ENCODE results near the gene C10orf67.

The C10orf67 gene

GRCh38 chr10:23171232-23171876 lies 173.2 kb downstream of the C10orf67 start:
- peak; percentile 10 for DNase-seq
- Histone ChIP-seq H3K4me3 (ENCODE audit: low read depth in 1 of 2, low read length in 2 of 2) (no peak overlapping the region), H3K9me3 (ENCODE audit: insufficient read depth, low read length, severe bottlenecking) (no peaks in the 10 kb centered on the region), H3K9ac (ENCODE audit: low read depth, low read length) (no peak overlapping the region), H3K27ac (ENCODE audit: low read length) (no peak overlapping the region), H3K4me1 (ENCODE audit: insufficient read depth, low read length) (no peaks in the 10 kb centered on the region), H2AFZ (ENCODE audit: low read depth, low read length) (no peak overlapping the region), H3K36me3 (ENCODE audit: insufficient read depth, low read length) (no peaks in the 10 kb centered on the region), H3K79me2 (ENCODE audit: insufficient read depth, low read length) (no peaks in the 10 kb centered on the region), H4K20me1 (ENCODE audit: insufficient read depth, low read length) (no peaks in the 10 kb centered on the region), H3K27me3 (ENCODE audit: insufficient read depth, low read length, poor library complexity) (no peaks in the 10 kb centered on the region), H3K4me2 (ENCODE audit: insufficient read depth, low read length) (no peak overlapping the region)
- ATAC-seq (ENCODE audit: insufficient read depth, low read depth): no peak
- TF ChIP-seq CTCF (IDR thresholded peaks at IDR 0.05; ENCODE audit: borderline replicate concordance, extremely low read depth, low read length, poor library complexity, severe bottlenecking) (no peak), EZH2 (IDR thresholded peaks at IDR 0.05; ENCODE audit: borderline replicate concordance, low read depth, low read length, severe bottlenecking) (no peak)

GRCh38 chr10:23158370-23158769 lies 186.2 kb downstream of the C10orf67 start:
- no peaks in the 10 kb centered on the region for H3K79me2 ChIP-seq (ENCODE audit: insufficient read depth, low read length)
- no peak overlapping the region for H3K4me2 ChIP-seq (ENCODE audit: insufficient read depth, low read length)
- no peak overlapping the region for H3K9ac ChIP-seq (ENCODE audit: low read depth, low read length)
- no peaks in the 10 kb centered on the region for H3K36me3 ChIP-seq (ENCODE audit: insufficient read depth, low read length)
- no peaks in the 10 kb centered on the region for H4K20me1 ChIP-seq (ENCODE audit: insufficient read depth, low read length)
- H3K27ac ChIP-seq (ENCODE audit: low read length): no peak overlapping the region
- no peak overlapping the region for H2AFZ ChIP-seq (ENCODE audit: low read depth, low read length)
- DNase-seq (peak; percentile 59), ATAC-seq (ENCODE audit: insufficient read depth, low read depth) (peak; percentile 82)
- TF ChIP-seq CTCF (IDR thresholded peaks at IDR 0.05; ENCODE audit: borderline replicate concordance, extremely low read depth, low read length, poor library complexity, severe bottlenecking) (peak; percentile 77), EZH2 (IDR thresholded peaks at IDR 0.05; ENCODE audit: borderline replicate concordance, low read depth, low read length, severe bottlenecking) (no peak)
- H3K4me3 ChIP-seq (ENCODE audit: low read depth in 1 of 2, low read length in 2 of 2): no peak overlapping the region
- no peaks in the 10 kb centered on the region for H3K9me3 ChIP-seq (ENCODE audit: insufficient read depth, low read length, severe bottlenecking)
- H3K4me1 ChIP-seq (ENCODE audit: insufficient read depth, low read length): 0 out of 2 replicates have a peak, but pooled peaks cover 2% of the 10 kb centered on the region
- no peaks in the 10 kb centered on the region for H3K27me3 ChIP-seq (ENCODE audit: insufficient read depth, low read length, poor library complexity)

GRCh38 chr10:23157691-23158369 lies 186.8 kb downstream of the C10orf67 start:
- Histone ChIP-seq H3K9me3 (ENCODE audit: insufficient read depth, low read length, severe bottlenecking) (no peaks in the 10 kb centered on the region), H3K27me3 (ENCODE audit: insufficient read depth, low read length, poor library complexity) (no peaks in the 10 kb centered on the region), H3K27ac (ENCODE audit: low read length) (no peak overlapping the region), H3K4me3 (ENCODE audit: low read depth in 1 of 2, low read length in 2 of 2) (no peak overlapping the region), H3K79me2 (ENCODE audit: insufficient read depth, low read length) (no peaks in the 10 kb centered on the region), H3K4me1 (ENCODE audit: insufficient read depth, low read length) (0 out of 2 replicates have a peak, but pooled peaks cover 2% of the 10 kb centered on the region), H2AFZ (ENCODE audit: low read depth, low read length) (no peak overlapping the region), H3K9ac (ENCODE audit: low read depth, low read length) (no peak overlapping the region), H3K36me3 (ENCODE audit: insufficient read depth, low read length) (no peaks in the 10 kb centered on the region), H4K20me1 (ENCODE audit: insufficient read depth, low read length) (no peaks in the 10 kb centered on the region), H3K4me2 (ENCODE audit: insufficient read depth, low read length) (no peak overlapping the region)
- ATAC-seq (ENCODE audit: insufficient read depth, low read depth): peak; percentile 76; the same call in 2 of the 3 replicates
- TF ChIP-seq EZH2 (IDR thresholded peaks at IDR 0.05; ENCODE audit: borderline replicate concordance, low read depth, low read length, severe bottlenecking) (no peak), CTCF (IDR thresholded peaks at IDR 0.05; ENCODE audit: borderline replicate concordance, extremely low read depth, low read length, poor library complexity, severe bottlenecking) (peak; percentile 55)
- DNase-seq: peak; percentile 10
